PC-9 (cell line): Measurements from ENCODE around the gene SPATS2.

Experiments used
- EZH2 ChIP-seq: fragments of 200-600 bp; sonication (generic); IDR thresholded peaks from 2 replicates; pipeline ENCODE4 v1.8.0; 2017; ENCODE audit warnings: antibody characterized with exemption, low read depth
- TF ChIP-seq, protein P1 (sequence below): fragments of 200-600 bp; sonication (generic); conservative IDR thresholded peaks from 2 replicates; pipeline ENCODE4 v1.6.1; 2017; ENCODE audit warnings: mixed run types, antibody characterized with exemption, mild to moderate bottlenecking, moderate library complexity

DNA sequence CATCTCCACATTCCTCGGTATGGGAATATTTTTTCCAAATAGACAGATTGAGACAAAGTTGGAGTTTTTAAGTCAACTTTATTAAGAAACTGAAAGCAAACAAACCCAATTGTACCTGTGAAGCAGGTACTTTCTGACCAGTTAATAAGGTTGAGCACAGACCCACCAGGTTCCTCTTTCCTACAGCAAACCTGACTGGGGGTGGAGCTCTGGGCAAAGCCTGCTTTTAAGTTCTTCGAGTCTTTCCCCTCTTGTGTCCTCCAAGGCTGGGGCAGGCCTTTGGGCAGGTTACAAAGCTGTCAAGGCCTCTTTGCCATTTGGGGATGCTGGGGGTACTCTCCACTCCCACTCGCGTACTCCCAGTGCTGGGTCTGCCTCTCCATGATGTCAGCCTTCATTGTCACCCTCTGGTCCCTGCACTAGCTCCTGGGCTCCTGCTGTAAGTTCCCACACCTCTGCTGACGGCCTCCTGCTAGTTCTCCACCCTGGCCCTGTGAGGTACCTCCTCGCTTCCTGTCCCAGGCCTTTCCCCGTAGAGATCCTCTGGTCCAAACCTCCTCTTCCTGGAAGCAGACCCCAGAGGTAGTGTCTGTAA lies 174.7 kb downstream of the SPATS2 start:
- TF ChIP-seq, protein P1, sequence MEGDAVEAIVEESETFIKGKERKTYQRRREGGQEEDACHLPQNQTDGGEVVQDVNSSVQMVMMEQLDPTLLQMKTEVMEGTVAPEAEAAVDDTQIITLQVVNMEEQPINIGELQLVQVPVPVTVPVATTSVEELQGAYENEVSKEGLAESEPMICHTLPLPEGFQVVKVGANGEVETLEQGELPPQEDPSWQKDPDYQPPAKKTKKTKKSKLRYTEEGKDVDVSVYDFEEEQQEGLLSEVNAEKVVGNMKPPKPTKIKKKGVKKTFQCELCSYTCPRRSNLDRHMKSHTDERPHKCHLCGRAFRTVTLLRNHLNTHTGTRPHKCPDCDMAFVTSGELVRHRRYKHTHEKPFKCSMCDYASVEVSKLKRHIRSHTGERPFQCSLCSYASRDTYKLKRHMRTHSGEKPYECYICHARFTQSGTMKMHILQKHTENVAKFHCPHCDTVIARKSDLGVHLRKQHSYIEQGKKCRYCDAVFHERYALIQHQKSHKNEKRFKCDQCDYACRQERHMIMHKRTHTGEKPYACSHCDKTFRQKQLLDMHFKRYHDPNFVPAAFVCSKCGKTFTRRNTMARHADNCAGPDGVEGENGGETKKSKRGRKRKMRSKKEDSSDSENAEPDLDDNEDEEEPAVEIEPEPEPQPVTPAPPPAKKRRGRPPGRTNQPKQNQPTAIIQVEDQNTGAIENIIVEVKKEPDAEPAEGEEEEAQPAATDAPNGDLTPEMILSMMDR: no peak
- no peak for TF ChIP-seq EZH2
